Activated CD4-positive, alpha-beta T cell treated with anti-CD3 and anti-CD28 coated beads, Interleukin-10, Interleukin-2, amounts not matched to agents 100 ng/mL and 50 ng/mL, durations not matched to agents 16 hours and 8 hours (primary cell): ENCODE data around the gene MRPL16.
"Not testable (repeated sequence)": the region's sequence is repeated elsewhere in the genome, so short reads cannot be mapped to it uniquely, and the experiment has no call there.

ENCODE experiments used
- DNase-seq: peaks from one replicate; pipeline ENCODE4 v3.0.0-alpha.2; 2020

Gene MRPL16

GRCh38 chr11:59810189-59810910 lies at the start of gene MRPL16:
Gene MRPL16, minus strand, starts transcription at chr11:59810778. Its CDS starts 120 bp downstream, at chr11:59810658.
- DNase-seq: peak; percentile 93

GRCh38 chr11:59859673-59860072 lies 49.1 kb upstream of the MRPL16 start:
- no peak for DNase-seq

- DNase-seq: peak; percentile 66
Measured at GRCh38 chr11:59857439-59858434, 47.2 kb upstream of the MRPL16 start.

DNA sequence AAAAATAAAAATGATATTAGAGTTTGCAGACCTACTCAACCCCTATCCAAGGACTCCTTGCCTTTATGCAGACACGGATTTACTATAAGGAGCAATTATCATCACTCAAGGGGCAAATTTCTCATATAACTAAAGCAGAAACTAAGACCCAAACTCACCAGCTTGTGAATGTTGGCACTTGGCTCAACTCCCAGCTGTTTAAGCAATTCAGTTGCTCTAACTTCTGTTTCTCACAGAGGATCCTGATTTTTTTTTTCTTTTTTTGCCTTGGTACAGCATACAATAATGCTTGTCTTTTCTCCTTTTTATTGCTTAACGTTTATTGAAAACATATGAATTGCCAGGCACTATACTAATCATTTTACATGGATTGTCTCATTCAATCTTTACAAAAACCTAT lies 44.3 kb upstream of the MRPL16 start:
- DNase-seq: no peak

DNA sequence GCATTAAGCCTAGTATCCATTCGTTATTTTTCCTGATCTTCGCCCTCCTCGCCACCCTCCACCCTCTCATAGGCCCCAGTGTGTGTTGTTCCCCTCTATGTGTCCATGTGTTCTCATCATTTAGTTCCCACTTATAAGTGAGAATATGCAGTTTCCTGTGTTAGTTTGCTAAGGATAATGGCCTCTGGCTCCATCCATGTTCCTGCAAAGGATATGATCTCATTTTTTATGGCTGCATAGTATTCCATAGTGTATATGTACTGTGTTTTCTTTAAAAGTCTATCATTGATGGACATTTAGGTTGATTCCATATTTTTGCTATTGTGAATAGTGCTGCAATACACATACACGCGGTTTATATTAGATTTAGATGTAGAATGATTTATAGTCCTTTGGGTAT lies 40.8 kb upstream of the MRPL16 start:
- not testable (repeated sequence) for DNase-seq

DNA sequence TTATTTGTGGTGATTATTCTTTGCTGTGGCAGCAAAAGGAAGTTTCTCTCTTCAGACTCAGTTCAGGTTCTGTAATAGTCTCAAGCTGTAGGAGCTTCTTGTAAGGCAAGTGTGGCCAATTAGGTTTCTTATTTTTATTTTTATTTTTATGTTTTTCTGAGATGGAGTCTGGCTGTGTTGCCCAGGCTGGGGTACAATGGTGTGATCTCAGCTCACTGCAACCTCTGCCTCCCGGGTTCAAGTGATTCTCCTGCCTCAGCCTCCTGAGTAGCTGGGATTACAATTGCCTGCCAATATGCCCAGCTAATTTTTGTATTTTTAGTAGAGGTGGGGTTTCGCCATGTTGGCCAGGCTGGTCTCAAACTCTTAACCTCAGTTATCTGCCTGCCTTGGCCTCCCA lies 39.0 kb upstream of the MRPL16 start:
- DNase-seq: not testable (repeated sequence)

- no peak for DNase-seq
Measured at GRCh38 chr11:59849129-59849528, 38.6 kb upstream of the MRPL16 start.

GRCh38 chr11:59848439-59848838 lies 37.9 kb upstream of the MRPL16 start:
- not testable (repeated sequence) for DNase-seq

DNA sequence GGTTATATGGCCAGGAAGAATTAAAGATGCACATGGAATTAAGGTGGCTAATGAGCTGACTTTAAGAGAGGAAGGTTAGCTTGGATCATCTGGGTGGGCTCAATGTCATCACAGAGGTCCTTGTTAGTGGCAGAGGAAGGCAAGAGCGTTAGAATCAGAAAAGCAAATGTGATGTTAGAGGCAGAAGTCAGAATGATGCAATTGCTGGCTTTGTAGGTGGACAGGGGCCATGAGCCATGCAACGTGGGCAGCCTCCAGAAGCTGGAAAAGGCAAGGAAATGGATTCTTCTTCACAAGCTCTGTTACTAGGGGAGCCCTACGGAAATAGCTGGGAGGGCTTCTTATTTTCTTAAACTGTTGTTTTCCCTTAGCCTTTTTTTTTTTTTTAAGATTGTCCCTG lies 37.0 kb upstream of the MRPL16 start:
- no peak for DNase-seq

DNA sequence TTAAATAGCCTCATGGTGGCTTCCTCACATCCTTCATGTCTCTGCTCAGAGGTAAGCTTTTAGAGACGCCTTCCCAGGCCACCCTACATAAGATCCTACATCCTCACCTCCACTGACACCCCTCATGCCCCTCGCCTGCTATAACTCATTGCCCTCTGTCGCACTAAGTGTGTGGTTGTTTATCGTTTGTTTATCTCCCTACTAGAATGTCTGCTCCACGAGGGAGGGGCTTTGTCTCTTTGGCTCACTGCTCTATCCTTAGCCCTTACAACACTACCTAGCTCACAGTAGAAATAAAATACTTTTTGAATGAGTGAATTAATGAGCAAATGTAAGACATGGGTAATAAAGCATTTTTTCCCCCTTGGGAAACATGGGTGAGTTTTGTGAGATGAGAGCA lies 36.0 kb upstream of the MRPL16 start:
- no peak for DNase-seq

- DNase-seq: no peak
Measured at GRCh38 chr11:59845399-59845798, 34.8 kb upstream of the MRPL16 start, which contains the start of gene CBLIF. Gene CBLIF, minus strand, starts transcription at chr11:59845499. Its CDS starts 46 bp downstream, at chr11:59845453.

DNA sequence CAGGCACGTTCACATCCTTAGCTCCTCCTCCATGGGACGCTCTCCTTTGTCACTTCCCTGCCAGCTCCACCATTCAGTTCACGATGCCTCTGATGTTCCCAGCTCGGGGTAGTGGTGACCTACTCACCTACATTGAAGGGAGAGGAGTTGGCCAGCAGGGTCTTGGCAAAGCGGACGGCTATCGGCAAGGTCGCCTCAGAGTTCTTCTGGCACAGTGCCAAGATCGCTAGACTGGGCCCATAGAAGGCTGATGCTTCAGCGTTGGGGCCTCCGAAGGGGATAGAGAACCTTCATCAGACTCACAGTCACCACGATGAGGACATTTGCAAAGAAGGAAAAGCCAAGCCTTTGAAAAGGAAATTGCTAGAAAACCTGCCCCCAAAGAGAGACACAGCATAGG lies 31.7 kb upstream of the MRPL16 start:
- DNase-seq: no peak

DNA sequence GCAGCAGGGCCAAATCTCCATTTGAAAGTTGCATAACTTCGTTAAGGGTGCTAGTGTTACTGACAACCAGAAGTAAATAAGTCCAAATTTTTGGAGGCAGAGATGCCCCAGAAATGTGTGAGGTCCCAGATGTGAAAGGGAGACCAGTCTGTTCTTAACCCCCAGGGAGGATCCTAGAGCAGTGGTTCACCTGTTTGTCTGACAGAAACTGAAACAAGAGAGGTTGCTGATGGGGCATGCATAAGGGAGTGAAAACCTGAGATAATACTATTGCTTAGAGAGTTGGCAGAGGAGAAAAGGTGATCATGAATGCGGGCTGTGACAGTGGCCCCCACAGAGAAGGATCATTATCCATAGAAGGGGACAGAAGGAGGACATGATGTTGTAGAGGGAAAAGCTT lies 30.9 kb upstream of the MRPL16 start:
- DNase-seq: no peak

DNA sequence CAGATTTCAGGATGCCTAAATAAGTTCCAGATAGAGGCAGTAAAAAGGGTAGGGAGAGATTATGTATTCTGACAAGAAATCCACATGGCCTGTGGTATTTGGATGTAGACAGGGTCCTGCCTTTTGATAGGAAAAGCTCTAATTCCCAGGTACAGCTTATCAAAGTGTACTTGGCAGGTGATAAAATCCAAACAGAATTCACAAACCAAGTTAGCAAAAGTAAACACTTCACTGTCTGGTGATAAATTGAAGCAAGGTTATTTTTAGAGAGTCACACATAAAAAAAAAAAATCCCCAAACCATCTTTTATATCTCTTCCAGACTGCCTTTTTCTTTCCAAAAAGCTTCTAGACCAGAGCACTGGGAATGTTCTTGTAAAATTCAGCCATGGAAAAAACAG lies 29.0 kb upstream of the MRPL16 start:
- DNase-seq: no peak

GRCh38 chr11:59833602-59834001 lies 23.0 kb upstream of the MRPL16 start:
- no peak for DNase-seq

DNA sequence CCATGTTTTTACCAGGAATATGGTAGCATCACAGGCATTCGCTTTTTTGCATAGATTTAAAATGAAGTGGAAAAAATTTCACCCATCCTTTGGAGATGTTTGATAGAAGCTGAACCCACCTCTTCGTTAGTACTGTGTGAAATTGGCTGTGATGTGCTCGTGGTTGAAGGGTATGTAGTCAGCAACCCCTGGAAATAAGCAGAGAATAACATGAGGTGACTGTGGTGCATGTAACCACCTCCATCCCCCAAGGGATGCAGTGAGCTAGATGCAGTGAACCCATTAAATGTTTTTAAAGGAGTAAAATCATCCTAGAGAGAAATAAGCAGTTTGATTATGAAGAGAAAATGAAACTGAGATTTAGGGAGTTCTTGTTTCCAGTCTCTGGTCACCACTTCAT lies 18.8 kb upstream of the MRPL16 start:
- DNase-seq: no peak

- DNase-seq: peak; percentile 64
Measured at GRCh38 chr11:59822989-59823566, 12.5 kb upstream of the MRPL16 start.

GRCh38 chr11:59818572-59818971 lies 8.0 kb upstream of the MRPL16 start:
- DNase-seq: no peak

GRCh38 chr11:59816434-59816833 lies 5.9 kb upstream of the MRPL16 start:
- DNase-seq: not testable (repeated sequence)

DNA sequence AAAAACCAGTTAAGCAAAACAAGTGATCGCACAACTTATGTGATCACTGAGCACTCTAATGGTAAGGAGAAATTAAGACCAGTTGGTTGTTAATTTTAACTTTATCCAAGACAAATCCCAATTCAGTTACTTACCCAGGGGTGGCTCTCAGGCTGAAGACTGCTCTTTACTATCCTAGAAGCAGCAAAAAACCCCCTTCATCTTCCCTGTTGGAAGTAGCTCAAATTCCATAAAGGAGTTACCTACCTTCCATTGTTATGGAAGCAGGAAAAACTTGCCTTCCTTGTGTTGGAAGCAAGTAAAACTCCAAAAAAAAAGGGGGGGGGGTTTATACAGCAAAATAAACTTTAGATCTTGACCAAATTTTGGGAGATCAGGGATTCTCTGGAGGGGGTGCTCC lies 5.2 kb upstream of the MRPL16 start:
- DNase-seq: no peak

DNA sequence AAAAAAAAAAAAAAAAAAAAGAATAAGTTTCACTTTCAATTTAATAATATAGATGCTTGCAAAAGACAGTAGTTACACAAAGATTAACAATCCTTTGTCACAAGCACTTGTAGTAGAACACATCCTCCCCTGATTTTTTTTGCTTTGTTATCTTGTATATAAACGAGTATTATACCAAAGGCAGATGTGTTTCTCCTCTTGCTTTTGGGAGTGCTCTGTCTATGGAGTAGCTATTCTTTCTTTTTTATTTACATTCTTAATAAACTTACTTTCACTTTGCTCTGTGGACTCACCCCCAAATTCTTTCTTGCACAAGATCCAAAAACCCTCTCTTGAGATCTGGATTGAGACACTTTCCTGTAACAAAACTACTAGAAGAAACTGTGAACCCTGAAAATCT lies 3.4 kb upstream of the MRPL16 start:
- no peak for DNase-seq

GRCh38 chr11:59813364-59813763 lies 2.8 kb upstream of the MRPL16 start:
- no peak for DNase-seq

- DNase-seq: no peak
Measured at GRCh38 chr11:59812220-59812619, 1.6 kb upstream of the MRPL16 start.

DNA sequence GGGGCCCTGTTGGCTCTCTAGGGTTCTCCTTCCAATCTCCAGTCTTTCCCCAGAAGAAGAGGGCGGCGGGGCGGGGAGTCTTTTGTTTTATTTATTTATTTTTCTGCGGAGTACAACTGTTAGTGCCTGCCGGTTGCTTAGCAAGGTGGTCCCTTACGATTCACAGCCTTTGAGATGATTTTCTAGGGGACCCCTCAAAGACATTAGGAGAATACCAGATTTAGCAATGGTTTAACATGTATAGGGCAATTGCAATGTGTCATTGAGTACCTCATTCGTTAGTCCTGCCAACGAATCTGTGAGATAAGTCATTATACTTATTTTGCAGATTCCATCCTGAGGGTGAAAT lies 307 bp upstream of the MRPL16 start:
- no peak for DNase-seq
